ENCODE data around the gene RTTN.

Gene RTTN

GRCh38 chr18:70128271-70128670 is 77.2 kb downstream of the RTTN start:
- Histone ChIP-seq H3F3A (ENCODE audit: insufficient read depth, low read length) (no peaks in the 10 kb centered on the region), H3K4me3 (ENCODE audit: low read length) (no peak overlapping the region), H3K27me3 (replicated peaks; ENCODE audit: insufficient read depth, low read length) (no peaks in the 10 kb centered on the region), H4K20me1 (ENCODE audit: insufficient read depth, low read length) (no peaks in the 10 kb centered on the region), H3K27ac (ENCODE audit: low read length) (no peak overlapping the region), H3K36me3 (replicated peaks; ENCODE audit: insufficient read depth, low read length) (no peaks in the 10 kb centered on the region), H3K4me1 (ENCODE audit: low read length) (no peaks in the 10 kb centered on the region), H3K4me2 (ENCODE audit: low read depth, low read length) (no peak overlapping the region), H3K79me2 (ENCODE audit: low read length) (no peaks in the 10 kb centered on the region), H3K9me2 (replicated peaks; ENCODE audit: insufficient read depth, low read length) (no peaks in the 10 kb centered on the region), H2AFZ (ENCODE audit: low read length) (no peak overlapping the region), H3K9ac (ENCODE audit: low read length) (no peak overlapping the region), H3K9me3 (replicated peaks; ENCODE audit: insufficient read depth, low read length) (no peaks in the 10 kb centered on the region)
- no peak for DNase-seq
- TF ChIP-seq CTCF (IDR thresholded peaks at IDR 0.05; ENCODE audit: low read length) (no peak), EZH2 (optimal IDR thresholded peaks at IDR 0.05; ENCODE audit: low read depth, low read length) (no peak), EZH2phosphoT487 (IDR thresholded peaks at IDR 0.05; ENCODE audit: low read length) (no peak)

- Histone ChIP-seq H4K20me1 (ENCODE audit: insufficient read depth, low read length) (no peaks in the 10 kb centered on the region), H3K36me3 (replicated peaks; ENCODE audit: insufficient read depth, low read length) (no peaks in the 10 kb centered on the region), H3K4me1 (ENCODE audit: low read length) (no peaks in the 10 kb centered on the region), H3K9me2 (replicated peaks; ENCODE audit: insufficient read depth, low read length) (no peaks in the 10 kb centered on the region), H3K9me3 (replicated peaks; ENCODE audit: insufficient read depth, low read length) (no peaks in the 10 kb centered on the region), H2AFZ (ENCODE audit: low read length) (no peak overlapping the region), H3K4me2 (ENCODE audit: low read depth, low read length) (no peak overlapping the region), H3K79me2 (ENCODE audit: low read length) (no peaks in the 10 kb centered on the region), H3K4me3 (ENCODE audit: low read length) (no peak overlapping the region), H3F3A (ENCODE audit: insufficient read depth, low read length) (no peaks in the 10 kb centered on the region), H3K9ac (ENCODE audit: low read length) (no peak overlapping the region), H3K27ac (ENCODE audit: low read length) (no peak overlapping the region), H3K27me3 (replicated peaks; ENCODE audit: insufficient read depth, low read length) (no peaks in the 10 kb centered on the region)
- no peak for DNase-seq
- no peak for TF ChIP-seq EZH2 (optimal IDR thresholded peaks at IDR 0.05; ENCODE audit: low read depth, low read length)
- no peak for TF ChIP-seq EZH2phosphoT487 (IDR thresholded peaks at IDR 0.05; ENCODE audit: low read length)
- TF ChIP-seq CTCF (IDR thresholded peaks at IDR 0.05; ENCODE audit: low read length) = no peak
Measured at GRCh38 chr18:70127359-70127758, 78.1 kb downstream of the RTTN start.

GRCh38 chr18:70126832-70127231 is 78.7 kb downstream of the RTTN start:
- Histone ChIP-seq H3K4me3 (ENCODE audit: low read length) (no peak overlapping the region), H2AFZ (ENCODE audit: low read length) (no peak overlapping the region), H3K36me3 (replicated peaks; ENCODE audit: insufficient read depth, low read length) (no peaks in the 10 kb centered on the region), H3K79me2 (ENCODE audit: low read length) (no peaks in the 10 kb centered on the region), H3K9me3 (replicated peaks; ENCODE audit: insufficient read depth, low read length) (no peaks in the 10 kb centered on the region), H3F3A (ENCODE audit: insufficient read depth, low read length) (no peaks in the 10 kb centered on the region), H4K20me1 (ENCODE audit: insufficient read depth, low read length) (no peaks in the 10 kb centered on the region), H3K4me1 (ENCODE audit: low read length) (no peaks in the 10 kb centered on the region), H3K9me2 (replicated peaks; ENCODE audit: insufficient read depth, low read length) (no peaks in the 10 kb centered on the region), H3K9ac (ENCODE audit: low read length) (no peak overlapping the region), H3K27ac (ENCODE audit: low read length) (no peak overlapping the region), H3K27me3 (replicated peaks; ENCODE audit: insufficient read depth, low read length) (no peaks in the 10 kb centered on the region), H3K4me2 (ENCODE audit: low read depth, low read length) (no peak overlapping the region)
- DNase-seq = no peak
- TF ChIP-seq EZH2phosphoT487 (IDR thresholded peaks at IDR 0.05; ENCODE audit: low read length) (no peak), EZH2 (optimal IDR thresholded peaks at IDR 0.05; ENCODE audit: low read depth, low read length) (no peak), CTCF (IDR thresholded peaks at IDR 0.05; ENCODE audit: low read length) (no peak)
